K562 (cell line): ENCODE results near the gene C21orf58.

Experiments
- LEF1 ChIP-seq: fragments of 450-650 bp; IDR thresholded peaks from 2 replicates; pipeline ENCODE4 v1.6.1; 2016; ENCODE audit warnings: mild to moderate bottlenecking
- MXI1 ChIP-seq: IDR thresholded peaks from 2 replicates; pipeline ENCODE4 v1.6.1; 2011; ENCODE audit warnings: low read depth, mild to moderate bottlenecking, improper control_type of control experiment, low read length
- TAF9B ChIP-seq: fragments of 450-650 bp; IDR thresholded peaks from 2 replicates; pipeline ENCODE4 v1.6.1; 2018; ENCODE audit warnings: mild to moderate bottlenecking; ENCODE audit not compliant: partially characterized antibody
- TF ChIP-seq, protein P1 (sequence below): fragments of 250-450 bp; sonication (Bioruptor Pico); IDR thresholded peaks from 2 replicates; pipeline ENCODE4 v1.8.0; 2022; ENCODE audit warnings: moderate library complexity, mild to moderate bottlenecking, inconsistent platforms
- TF ChIP-seq, protein P2 (sequence below), 3 experiments: IDR thresholded peaks in 2 of 3; conservative IDR thresholded peaks in 1 of 3; 2 replicates each; pipeline ENCODE4 v1.5.1; 2011 to 2012; ENCODE audit warnings: low read length in 3 of 3, mild to moderate bottlenecking in 3 of 3, control low read depth in 2 of 3, improper control_type of control experiment in 1 of 3, inconsistent platforms in 1 of 3, low read depth in 1 of 3, mixed read lengths in 1 of 3, moderate library complexity in 1 of 3; ENCODE audit not compliant: insufficient read depth in 2 of 3

DNA sequence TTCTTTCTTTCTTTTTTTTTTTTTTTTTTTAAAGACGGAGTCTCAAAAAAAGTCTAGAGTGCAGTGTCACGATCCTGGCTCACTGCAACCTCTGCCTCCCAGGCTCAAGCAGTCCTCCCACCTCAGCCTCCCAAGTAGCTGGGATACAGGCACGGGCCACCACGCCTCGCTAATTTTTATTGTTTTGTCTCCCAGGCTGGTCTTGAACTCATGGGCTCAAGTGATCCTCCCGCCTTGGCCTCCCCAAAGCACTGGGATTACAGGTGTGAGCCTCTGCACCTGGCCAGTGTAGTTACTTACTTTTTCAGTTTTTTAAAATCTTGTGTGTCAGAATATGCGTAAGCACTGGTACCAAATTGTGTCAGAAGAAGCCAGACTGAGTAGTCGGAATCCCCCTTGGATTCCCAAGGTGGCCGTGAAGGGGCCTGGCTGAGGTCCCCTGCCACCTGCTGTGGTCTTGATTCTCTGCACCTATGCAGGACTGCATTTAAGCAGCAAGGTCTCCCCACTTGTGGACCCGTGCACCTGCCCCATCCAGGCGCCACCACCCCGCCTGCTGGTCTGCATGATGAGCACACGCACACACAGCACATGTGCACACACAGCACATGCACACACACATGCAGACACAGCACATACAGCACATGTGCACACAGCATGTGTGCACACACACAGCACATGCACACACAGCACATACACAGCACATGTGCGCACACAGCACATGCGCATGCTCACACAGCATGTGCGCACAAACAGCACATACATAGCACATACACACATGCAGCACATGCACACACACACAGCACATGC is 47.7 kb upstream of the C21orf58 start:
- TF ChIP-seq, protein P1, sequence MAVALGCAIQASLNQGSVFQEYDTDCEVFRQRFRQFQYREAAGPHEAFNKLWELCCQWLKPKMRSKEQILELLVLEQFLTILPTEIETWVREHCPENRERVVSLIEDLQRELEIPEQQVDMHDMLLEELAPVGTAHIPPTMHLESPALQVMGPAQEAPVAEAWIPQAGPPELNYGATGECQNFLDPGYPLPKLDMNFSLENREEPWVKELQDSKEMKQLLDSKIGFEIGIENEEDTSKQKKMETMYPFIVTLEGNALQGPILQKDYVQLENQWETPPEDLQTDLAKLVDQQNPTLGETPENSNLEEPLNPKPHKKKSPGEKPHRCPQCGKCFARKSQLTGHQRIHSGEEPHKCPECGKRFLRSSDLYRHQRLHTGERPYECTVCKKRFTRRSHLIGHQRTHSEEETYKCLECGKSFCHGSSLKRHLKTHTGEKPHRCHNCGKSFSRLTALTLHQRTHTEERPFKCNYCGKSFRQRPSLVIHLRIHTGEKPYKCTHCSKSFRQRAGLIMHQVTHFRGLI (CRISPR knock-in tag) = no peak
- TF ChIP-seq, protein P2, sequence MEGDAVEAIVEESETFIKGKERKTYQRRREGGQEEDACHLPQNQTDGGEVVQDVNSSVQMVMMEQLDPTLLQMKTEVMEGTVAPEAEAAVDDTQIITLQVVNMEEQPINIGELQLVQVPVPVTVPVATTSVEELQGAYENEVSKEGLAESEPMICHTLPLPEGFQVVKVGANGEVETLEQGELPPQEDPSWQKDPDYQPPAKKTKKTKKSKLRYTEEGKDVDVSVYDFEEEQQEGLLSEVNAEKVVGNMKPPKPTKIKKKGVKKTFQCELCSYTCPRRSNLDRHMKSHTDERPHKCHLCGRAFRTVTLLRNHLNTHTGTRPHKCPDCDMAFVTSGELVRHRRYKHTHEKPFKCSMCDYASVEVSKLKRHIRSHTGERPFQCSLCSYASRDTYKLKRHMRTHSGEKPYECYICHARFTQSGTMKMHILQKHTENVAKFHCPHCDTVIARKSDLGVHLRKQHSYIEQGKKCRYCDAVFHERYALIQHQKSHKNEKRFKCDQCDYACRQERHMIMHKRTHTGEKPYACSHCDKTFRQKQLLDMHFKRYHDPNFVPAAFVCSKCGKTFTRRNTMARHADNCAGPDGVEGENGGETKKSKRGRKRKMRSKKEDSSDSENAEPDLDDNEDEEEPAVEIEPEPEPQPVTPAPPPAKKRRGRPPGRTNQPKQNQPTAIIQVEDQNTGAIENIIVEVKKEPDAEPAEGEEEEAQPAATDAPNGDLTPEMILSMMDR (IDR thresholded peaks at IDR 0.05 in 2 of 3, conservative IDR thresholded peaks at IDR 0.05 in 1 of 3; ENCODE audit: insufficient read depth in 2 of 3, low read depth in 1 of 3, low read length in 3 of 3) = no peak
- TF ChIP-seq TAF9B (no peak), MXI1 (no peak), LEF1 (no peak)
